ENCODE measurements around the gene MYO5B. TPM values are rescaled to one million over a fixed set of nuclear protein-coding genes. Genes with fewer than 3 reads are reported as not detected.

The MYO5B gene
- polyA plus RNA-seq, 1 donor (not counting 4 experiments of a cell fraction or from before 2014, with no cell fraction given), result 6.8 TPM

- Histone ChIP-seq H3K9ac (ENCODE audit: control insufficient read depth, extremely low read depth, insufficient read depth, low read length) (no peak overlapping the region), H3K36me3 (ENCODE audit: control insufficient read depth in 2 of 2, extremely low read depth in 1 of 2, insufficient read depth in 2 of 2, low read length in 2 of 2) (no peaks in the 10 kb centered on the region), H3K4me3 (ENCODE audit: control insufficient read depth in 2 of 3, extremely low read depth in 1 of 3, insufficient read depth in 2 of 3, low read depth in 1 of 3, low read length in 3 of 3) (no peak overlapping the region), H3K27me3 (ENCODE audit: control insufficient read depth, extremely low read depth, insufficient read depth, low read length) (peaks cover 8% of the 10 kb centered on the region), H3K9me3 (ENCODE audit: control insufficient read depth, low read depth, low read length) (no peaks in the 10 kb centered on the region), H3K4me1 (ENCODE audit: control insufficient read depth, extremely low read depth, insufficient read depth, low read length) (peaks cover 5% of the 10 kb centered on the region), H3K9me1 (ENCODE audit: control insufficient read depth, extremely low read depth, insufficient read depth, low read length) (no peaks in the 10 kb centered on the region), H3K79me2 (ENCODE audit: control insufficient read depth, insufficient read depth, low read length) (no peaks in the 10 kb centered on the region), H4K20me1 (ENCODE audit: control insufficient read depth, extremely low read depth, insufficient read depth, low read length) (no peaks in the 10 kb centered on the region), H3K27ac (ENCODE audit: control insufficient read depth, insufficient read depth, low read length) (no peak overlapping the region), H3K4me2 (ENCODE audit: control insufficient read depth, extremely low read depth, insufficient read depth, low read depth, low read length) (no peak overlapping the region), H2AFZ (ENCODE audit: control insufficient read depth, low read length) (no peak overlapping the region)
- dilution Hi-C loops (cut with MboI; ENCODE audit: extremely low pct_ligation_motif_present, low sequenced_read_pairs), result no loop called here
- DNase-seq (ENCODE audit: low read depth, low spot score), result no peak
- TF ChIP-seq CTCF (optimal IDR thresholded peaks at IDR 0.05 in 1 of 3, IDR thresholded peaks at IDR 0.05 in 1 of 3, conservative IDR thresholded peaks at IDR 0.05 in 1 of 3; ENCODE audit: extremely low read depth in 1 of 3, insufficient read depth in 2 of 3, low read length in 3 of 3) (no peak), EZH2 (IDR thresholded peaks at IDR 0.05; ENCODE audit: low read length) (no peak)
- no peak for FAIRE-seq
Measured at GRCh38 chr18:49960376-49960775, 234.6 kb downstream of the MYO5B start.

- H3K27ac ChIP-seq (ENCODE audit: control insufficient read depth, insufficient read depth, low read length), result no peak overlapping the region
- H3K4me1 ChIP-seq (ENCODE audit: control insufficient read depth, extremely low read depth, insufficient read depth, low read length), result peaks cover 5% of the 10 kb centered on the region
- no peak for TF ChIP-seq EZH2 (IDR thresholded peaks at IDR 0.05; ENCODE audit: low read length)
- no peak for TF ChIP-seq CTCF (optimal IDR thresholded peaks at IDR 0.05 in 1 of 3, IDR thresholded peaks at IDR 0.05 in 1 of 3, conservative IDR thresholded peaks at IDR 0.05 in 1 of 3; ENCODE audit: extremely low read depth in 1 of 3, insufficient read depth in 2 of 3, low read length in 3 of 3)
- no peaks in the 10 kb centered on the region for H3K9me1 ChIP-seq (ENCODE audit: control insufficient read depth, extremely low read depth, insufficient read depth, low read length)
- H4K20me1 ChIP-seq (ENCODE audit: control insufficient read depth, extremely low read depth, insufficient read depth, low read length), result no peaks in the 10 kb centered on the region
- H3K4me3 ChIP-seq (ENCODE audit: control insufficient read depth in 2 of 3, extremely low read depth in 1 of 3, insufficient read depth in 2 of 3, low read depth in 1 of 3, low read length in 3 of 3), result no peak overlapping the region
- FAIRE-seq, result no peak
- H3K9ac ChIP-seq (ENCODE audit: control insufficient read depth, extremely low read depth, insufficient read depth, low read length), result no peak overlapping the region
- H3K36me3 ChIP-seq (ENCODE audit: control insufficient read depth in 2 of 2, extremely low read depth in 1 of 2, insufficient read depth in 2 of 2, low read length in 2 of 2), result no peaks in the 10 kb centered on the region
- DNase-seq (ENCODE audit: low read depth, low spot score), result no peak
- H3K27me3 ChIP-seq (ENCODE audit: control insufficient read depth, extremely low read depth, insufficient read depth, low read length), result peaks cover 8% of the 10 kb centered on the region
- dilution Hi-C loops (cut with MboI; ENCODE audit: extremely low pct_ligation_motif_present, low sequenced_read_pairs), result no loop called here
- no peaks in the 10 kb centered on the region for H3K79me2 ChIP-seq (ENCODE audit: control insufficient read depth, insufficient read depth, low read length)
- H3K4me2 ChIP-seq (ENCODE audit: control insufficient read depth, extremely low read depth, insufficient read depth, low read depth, low read length), result no peak overlapping the region
- H3K9me3 ChIP-seq (ENCODE audit: control insufficient read depth, low read depth, low read length), result no peaks in the 10 kb centered on the region
- no peak overlapping the region for H2AFZ ChIP-seq (ENCODE audit: control insufficient read depth, low read length)
Measured at GRCh38 chr18:49959176-49959575, 235.8 kb downstream of the MYO5B start.

All from keratinocyte (primary cell).